Endothelial cell of umbilical vein (primary cell): Measurements from ENCODE around the gene ZNF362. TPM values are rescaled to one million over a fixed set of nuclear protein-coding genes. Genes with fewer than 3 reads are reported as not detected.
A peak's percentile ranks its signal among the peaks of the same experiment; 100 is the strongest.

Source experiments
- BruUV-seq: library from RNA; stranded (reverse); fragments of 400-500 nt; replicated peaks from 2 replicates; lab custom pipeline; 2021; lab: Mats Ljungman, UMichigan
- CTCF ChIA-PET: fragments of 300-600, 350-600 bp; sonication (Branson Sonifier 250); formaldehyde crosslinking; loops from one replicate; lab custom pipeline; 2021; ENCODE audit warnings: antibody characterized with exemption, inconsistent platforms; lab: Charles Lee
- POLR2A ChIA-PET: fragments of 300-600, 350-600 bp; sonication (Branson Sonifier 250); formaldehyde crosslinking; loops from one replicate; lab custom pipeline; 2021; ENCODE audit warnings: antibody characterized with exemption, inconsistent platforms; lab: Charles Lee
- DNase-seq: peaks from one replicate; pipeline ENCODE4 v3.0.0-alpha.2; 2011; ENCODE audit warnings: low read depth, low spot score
- FAIRE-seq: peaks from 2 replicates; lab custom pipeline; 2011; peaks lifted over from hg19 to GRCh38; lab: Jason Lieb, UNC
- H2AFZ ChIP-seq: 2 replicates; pipeline ENCODE4 v1.6.0; 2012; ENCODE audit warnings: low read depth, low read length, control low read depth, inconsistent platforms
- H3K27ac ChIP-seq: 2 replicates; pipeline ENCODE4 v1.5.1; 2011; ENCODE audit warnings: low read depth, mild to moderate bottlenecking, control low read depth, low read length, moderate library complexity; ENCODE audit not compliant: insufficient read depth
- H3K27me3 ChIP-seq, 2 experiments: 2 replicates each; pipeline versions ENCODE4 v1.6.0 to v1.6.1; 2011; ENCODE audit warnings: low read length in 2 of 2, mixed read lengths in 1 of 2; ENCODE audit not compliant: control insufficient read depth in 2 of 2, insufficient read depth in 2 of 2
- H3K36me3 ChIP-seq, 2 experiments: 2 replicates in 1 of 2; 3 replicates in 1 of 2; pipeline ENCODE4 v1.5.1; 2011; ENCODE audit warnings: low read length in 2 of 2, mild to moderate bottlenecking in 1 of 2, moderate library complexity in 1 of 2; ENCODE audit not compliant: control insufficient read depth in 2 of 2, insufficient read depth in 2 of 2; ENCODE audit errors: extremely low read depth in 1 of 2
- H3K4me1 ChIP-seq: 3 replicates; pipeline ENCODE4 v1.5.1; 2011; ENCODE audit warnings: mild to moderate bottlenecking, low read length; ENCODE audit not compliant: control insufficient read depth, insufficient read depth; ENCODE audit errors: extremely low read depth
- H3K4me2 ChIP-seq: 2 replicates; pipeline ENCODE4 v1.6.1; 2011; ENCODE audit warnings: low read length, control low read depth, mixed read lengths; ENCODE audit not compliant: insufficient read depth
- H3K4me3 ChIP-seq, 3 experiments: fragments of 200-600 bp in 1 of 3; sonication (generic), shearing (Covaris generic) in 1 of 3; replicated peaks in 1 of 3; 2 replicates each; pipeline ENCODE4 v1.5.1; 2011 to 2016; ENCODE audit warnings: control low read depth in 3 of 3, low read length in 3 of 3, mild to moderate bottlenecking in 2 of 3, inconsistent platforms in 1 of 3, low read depth in 1 of 3, moderate library complexity in 1 of 3; ENCODE audit not compliant: insufficient read depth in 1 of 3
- H3K79me2 ChIP-seq: 2 replicates; pipeline ENCODE4 v1.6.0; 2012; ENCODE audit warnings: low read length, inconsistent platforms; ENCODE audit not compliant: control insufficient read depth, insufficient read depth
- H3K9ac ChIP-seq: replicated peaks from 2 replicates; pipeline ENCODE3; 2011; ENCODE audit warnings: low read length, control low read depth; ENCODE audit not compliant: insufficient read depth; ENCODE audit errors: extremely low read depth
- H3K9me1 ChIP-seq: replicated peaks from 3 replicates; pipeline ENCODE4 v1.6.0; 2011; ENCODE audit warnings: mild to moderate bottlenecking, low read length; ENCODE audit not compliant: control insufficient read depth, insufficient read depth; ENCODE audit errors: extremely low read depth
- H3K9me3 ChIP-seq: replicated peaks from 2 replicates; pipeline ENCODE4 v1.5.1; 2012; ENCODE audit warnings: low read length, inconsistent platforms; ENCODE audit not compliant: control insufficient read depth, insufficient read depth
- H4K20me1 ChIP-seq: replicated peaks from 2 replicates; pipeline ENCODE3; 2011; ENCODE audit warnings: mild to moderate bottlenecking, low read length; ENCODE audit not compliant: control insufficient read depth, insufficient read depth; ENCODE audit errors: extremely low read depth
- EZH2 ChIP-seq: IDR thresholded peaks from 2 replicates; pipeline ENCODE4 v1.6.1; 2012; ENCODE audit warnings: borderline replicate concordance, low read depth, mild to moderate bottlenecking, moderate library complexity, low read length, inconsistent platforms; ENCODE audit not compliant: severe bottlenecking
- FOS ChIP-seq: IDR thresholded peaks from 2 replicates; pipeline ENCODE4 v1.6.1; 2011; ENCODE audit warnings: mild to moderate bottlenecking, low read length, moderate library complexity, borderline replicate concordance; ENCODE audit not compliant: insufficient read depth
- GATA2 ChIP-seq: IDR thresholded peaks from 2 replicates; pipeline ENCODE4 v1.7.0; 2011; ENCODE audit warnings: low read depth, mild to moderate bottlenecking, moderate library complexity, mixed read lengths, low read length; ENCODE audit not compliant: insufficient read length, insufficient read depth
- JUN ChIP-seq: IDR thresholded peaks from 2 replicates; pipeline ENCODE4 v1.6.1; 2011; ENCODE audit warnings: borderline replicate concordance, low read depth; ENCODE audit not compliant: insufficient read length, insufficient read depth
- MAX ChIP-seq: IDR thresholded peaks from 2 replicates; pipeline ENCODE4 v1.6.1; 2011; ENCODE audit not compliant: insufficient read depth, insufficient read length
- MYC ChIP-seq: IDR thresholded peaks from one replicate; pipeline ENCODE4 v1.6.1; 2011; ENCODE audit warnings: mild to moderate bottlenecking, low read depth, low read length
- POLR2A ChIP-seq: IDR thresholded peaks from 2 replicates; pipeline ENCODE4 v1.6.1; 2012; ENCODE audit warnings: low read depth, mild to moderate bottlenecking, control low read depth, low read length
- POLR2AphosphoS5 ChIP-seq: IDR thresholded peaks from 2 replicates; pipeline ENCODE4 v1.6.1; 2012; ENCODE audit warnings: low read depth, mild to moderate bottlenecking, control low read depth, low read length, moderate library complexity; ENCODE audit not compliant: insufficient read depth
- dilution Hi-C: fragments of 300-500 bp; cut with MboI; formaldehyde crosslinking; loops from one replicate; pipeline ENCODE4 v1.15.0; 2019; ENCODE audit warnings: low sequenced_read_pairs; ENCODE audit not compliant: extremely low pct_ligation_motif_present
- intact Hi-C: fragments of 100-400 bp; cut with micrococcal nuclease; formaldehyde crosslinking; loops from one replicate; pipeline ENCODE4 v1.10.0; 2022
- polyA plus RNA-seq, 4 experiments: library from polyadenylated mRNA; depleted of rRNA in 3 of 4; stranded (reverse) in 3 of 4; unstranded in 1 of 4; fragments of >200 nt; gene quantifications; 2 replicates each; pipeline versions ENCODE4 v1.2.1 to v1.2.3, GENCODE V29; 2011 to 2012; ENCODE audit warnings: missing spikeins in 1 of 4
- total RNA-seq: library from RNA; stranded (reverse); gene quantifications from 2 replicates; pipeline ENCODE4 v1.2.3, GENCODE V29; 2021
- TF ChIP-seq, protein P1 (sequence below), 2 donors: IDR thresholded peaks; 1 replicate in 1 of 2; 2 replicates in 1 of 2; pipeline ENCODE4 v1.5.1; 2011; ENCODE audit warnings: low read length in 2 of 2, mild to moderate bottlenecking in 2 of 2, moderate library complexity in 2 of 2, control low read depth in 1 of 2, inconsistent platforms in 1 of 2, low read depth in 1 of 2; ENCODE audit not compliant: insufficient read depth in 1 of 2; ENCODE audit errors: extremely low read depth in 1 of 2

The ZNF362 gene
- total and polyA plus RNA-seq, 2 donors (not counting 3 experiments of a cell fraction or from before 2014, with no cell fraction given) = 28.4 to 35.3 TPM

DNA sequence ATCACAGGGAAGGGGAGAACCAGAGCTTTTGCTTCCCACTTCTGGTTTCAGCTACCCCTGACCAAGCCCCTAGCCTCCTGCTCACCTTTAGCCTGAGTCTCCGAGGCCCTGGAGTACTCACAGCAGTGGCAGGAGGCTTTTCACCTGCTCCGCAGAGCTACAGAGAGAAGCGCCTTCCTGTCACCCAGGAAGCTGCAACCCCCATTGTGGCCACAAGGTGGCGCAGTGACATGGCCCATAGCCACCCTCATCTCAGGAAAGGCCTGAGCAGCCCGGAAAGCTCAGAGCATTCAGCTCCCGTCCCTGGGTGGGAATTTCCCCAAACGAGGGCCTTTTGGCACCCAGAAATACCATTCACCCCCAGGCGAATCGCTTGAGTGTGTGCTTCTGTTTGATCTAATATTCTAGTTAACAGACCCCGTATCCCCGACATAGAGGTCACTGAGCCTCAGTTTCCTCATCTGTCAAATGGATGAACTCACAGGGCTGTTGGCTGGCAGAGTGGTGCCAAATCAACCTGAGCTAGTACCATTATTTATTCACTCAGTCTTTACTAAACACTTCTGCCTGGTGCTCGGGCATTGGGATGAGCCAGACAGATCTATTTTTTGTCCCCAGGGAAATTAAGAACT, 39.3 kb downstream of the ZNF362 start:
- Histone ChIP-seq H3K27me3 (no peaks in the 10 kb centered on the region), H3K4me2 (no peak overlapping the region), H4K20me1 (no peaks in the 10 kb centered on the region), H3K9me1 (no peaks in the 10 kb centered on the region), H3K9me3 (no peaks in the 10 kb centered on the region), H3K4me1 (no peaks in the 10 kb centered on the region), H3K79me2 (no peaks in the 10 kb centered on the region), H3K36me3 (peaks cover 3 to 20% of the 10 kb centered on the region in 2 experiments), H2AFZ (no peak overlapping the region), H3K27ac (no peak overlapping the region), H3K4me3 (no peak overlapping the region), H3K9ac (no peak overlapping the region)
- ChIA-PET POLR2A (interaction anchor here (1.0 to 1.6 kb wide), 2 partner anchors 52 to 160 kb away, joined by 3 to 8 read pairs; no protein-coding TSS in a partner anchor), CTCF (interaction anchor here (0.6 to 5.8 kb wide), 59 partner anchors 8 to 1449 kb away, joined by 3 to 97 read pairs (median 5); partner anchors contain the start of genes A3GALT2, TRIM62 and ZSCAN20)
- TF ChIP-seq, protein P1, sequence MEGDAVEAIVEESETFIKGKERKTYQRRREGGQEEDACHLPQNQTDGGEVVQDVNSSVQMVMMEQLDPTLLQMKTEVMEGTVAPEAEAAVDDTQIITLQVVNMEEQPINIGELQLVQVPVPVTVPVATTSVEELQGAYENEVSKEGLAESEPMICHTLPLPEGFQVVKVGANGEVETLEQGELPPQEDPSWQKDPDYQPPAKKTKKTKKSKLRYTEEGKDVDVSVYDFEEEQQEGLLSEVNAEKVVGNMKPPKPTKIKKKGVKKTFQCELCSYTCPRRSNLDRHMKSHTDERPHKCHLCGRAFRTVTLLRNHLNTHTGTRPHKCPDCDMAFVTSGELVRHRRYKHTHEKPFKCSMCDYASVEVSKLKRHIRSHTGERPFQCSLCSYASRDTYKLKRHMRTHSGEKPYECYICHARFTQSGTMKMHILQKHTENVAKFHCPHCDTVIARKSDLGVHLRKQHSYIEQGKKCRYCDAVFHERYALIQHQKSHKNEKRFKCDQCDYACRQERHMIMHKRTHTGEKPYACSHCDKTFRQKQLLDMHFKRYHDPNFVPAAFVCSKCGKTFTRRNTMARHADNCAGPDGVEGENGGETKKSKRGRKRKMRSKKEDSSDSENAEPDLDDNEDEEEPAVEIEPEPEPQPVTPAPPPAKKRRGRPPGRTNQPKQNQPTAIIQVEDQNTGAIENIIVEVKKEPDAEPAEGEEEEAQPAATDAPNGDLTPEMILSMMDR (IDR thresholded peaks at IDR 0.05; ENCODE audit: extremely low read depth in 1 of 2, insufficient read depth in 1 of 2, low read depth in 1 of 2, low read length in 2 of 2) = peak; percentile 84 to 86
- no peak for TF ChIP-seq EZH2
- no TSS peak for BruUV-seq
- FAIRE-seq (no peak), DNase-seq (peak; percentile 39)
- dilution Hi-C loops (no loop called here), intact Hi-C loops (loop anchor here (1.0 to 5.0 kb wide), 6 partner anchors 38 to 317 kb away; partner anchors contain the start of gene ZNF362)

DNA sequence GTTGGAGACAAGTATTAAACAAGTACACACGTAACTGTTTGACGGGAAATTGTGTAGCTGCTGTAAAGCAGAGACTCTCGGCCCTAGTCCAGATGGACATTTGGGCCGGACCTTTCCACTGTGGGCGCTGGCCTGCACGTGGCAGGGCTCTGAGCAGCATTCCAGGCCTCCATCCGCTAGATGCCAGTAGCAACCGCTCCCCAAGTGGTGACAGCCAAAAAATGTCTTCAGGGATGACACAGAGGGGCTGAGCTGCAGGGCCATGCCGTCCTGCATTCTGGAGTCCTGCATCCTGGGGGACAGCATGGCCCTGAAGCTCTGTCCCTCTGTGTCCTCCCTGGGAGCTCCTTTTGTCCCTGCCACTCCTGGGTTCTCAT, 39.8 kb downstream of the ZNF362 start:
- TF ChIP-seq JUN (no peak), EZH2 (no peak), MYC (no peak), FOS (no peak), POLR2AphosphoS5 (no peak), GATA2 (no peak), MAX (no peak), POLR2A (no peak)
- TF ChIP-seq, protein P1 (IDR thresholded peaks at IDR 0.05; ENCODE audit: extremely low read depth in 1 of 2, insufficient read depth in 1 of 2, low read depth in 1 of 2, low read length in 2 of 2) = no peak
- intact Hi-C loops (loop anchor here (5.0 kb wide), 2 partner anchors 39 to 316 kb away; partner anchors contain the start of gene ZNF362), dilution Hi-C loops (no loop called here)
- FAIRE-seq (no peak), DNase-seq (no peak)
- ChIA-PET CTCF (interaction anchor here (0.6 to 5.8 kb wide), 55 partner anchors 8 to 1448 kb away, joined by 3 to 97 read pairs (median 5); partner anchors contain the start of genes A3GALT2, TRIM62 and ZSCAN20), POLR2A (interaction anchor here (1.0 to 1.6 kb wide), 2 partner anchors 51 to 160 kb away, joined by 3 to 8 read pairs; no protein-coding TSS in a partner anchor)
- Histone ChIP-seq H3K4me2 (no peak overlapping the region), H3K4me1 (no peaks in the 10 kb centered on the region), H3K79me2 (no peaks in the 10 kb centered on the region), H3K27me3 (no peaks in the 10 kb centered on the region), H4K20me1 (no peaks in the 10 kb centered on the region), H3K27ac (no peak overlapping the region), H3K4me3 (no peak overlapping the region), H3K9ac (no peak overlapping the region), H3K9me1 (no peaks in the 10 kb centered on the region), H2AFZ (no peak overlapping the region), H3K36me3 (peaks cover 3 to 20% of the 10 kb centered on the region in 2 experiments), H3K9me3 (no peaks in the 10 kb centered on the region)
- no TSS peak for BruUV-seq
